GM23338 (cell line): Measurements from ENCODE around the gene CPM.

ENCODE experiments used
- EZH2 ChIP-seq: fragments of 200-600 bp; sonication (generic); IDR thresholded peaks from one replicate; pipeline ENCODE4 v1.8.0; 2017; ENCODE audit warnings: antibody characterized with exemption, mild to moderate bottlenecking, low read depth; ENCODE audit not compliant: unreplicated experiment
- POLR2AphosphoS5 ChIP-seq: IDR thresholded peaks from 2 replicates; pipeline ENCODE4 v1.6.1; 2016; ENCODE audit warnings: antibody characterized with exemption, low read depth
- TF ChIP-seq, protein P1 (sequence below), 2 experiments: fragments of 200-600 bp in 1 of 2; sonication (generic) in 1 of 2; conservative IDR thresholded peaks; 2 replicates each; pipeline versions ENCODE4 v1.5.1 to v1.6.1; 2016 to 2017; ENCODE audit warnings: antibody characterized with exemption in 2 of 2, low read depth in 2 of 2, mild to moderate bottlenecking in 2 of 2, moderate library complexity in 1 of 2
- TF ChIP-seq, protein P2 (sequence below): IDR thresholded peaks from 2 replicates; pipeline ENCODE4 v1.6.1; 2016; ENCODE audit warnings: antibody characterized with exemption
- TF ChIP-seq, protein P3 (sequence below): IDR thresholded peaks from one replicate; pipeline ENCODE4 v1.6.1; 2018; ENCODE audit warnings: antibody characterized with exemption; ENCODE audit not compliant: unreplicated experiment

DNA sequence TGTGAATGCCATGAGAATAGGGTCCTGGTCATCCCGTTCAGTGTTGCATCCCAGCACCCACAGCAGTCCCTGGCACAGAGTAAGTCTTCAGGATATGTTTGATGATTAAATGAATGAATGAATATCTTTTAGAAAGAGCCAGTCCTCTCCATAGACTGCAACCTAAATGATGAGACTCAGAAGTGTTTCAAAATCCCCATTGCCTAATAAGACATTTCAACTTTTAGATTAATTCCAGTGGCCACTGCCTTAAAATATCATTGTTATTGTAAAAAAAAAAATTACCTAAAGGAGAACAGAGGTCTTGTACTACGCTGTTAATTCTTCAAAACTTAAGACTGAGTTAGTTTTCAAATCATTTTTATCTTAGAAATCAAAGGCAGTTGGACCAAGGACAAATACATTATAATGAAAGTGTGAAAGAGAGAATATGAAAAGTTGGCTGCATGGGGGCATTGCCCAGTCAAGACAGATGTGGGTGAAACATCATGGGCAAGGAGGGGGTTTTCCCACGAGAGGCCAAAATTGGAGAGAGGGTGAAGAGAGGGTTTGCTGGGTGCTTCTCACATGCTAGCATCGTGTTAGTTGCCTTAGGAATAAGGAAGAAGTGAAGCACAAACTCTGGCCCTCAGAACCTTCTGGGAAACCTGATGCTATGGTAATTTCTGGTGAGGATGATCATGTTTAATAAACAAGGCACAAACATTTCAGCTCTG is 26.3 kb upstream of the CPM start:
- TF ChIP-seq, protein P1, sequence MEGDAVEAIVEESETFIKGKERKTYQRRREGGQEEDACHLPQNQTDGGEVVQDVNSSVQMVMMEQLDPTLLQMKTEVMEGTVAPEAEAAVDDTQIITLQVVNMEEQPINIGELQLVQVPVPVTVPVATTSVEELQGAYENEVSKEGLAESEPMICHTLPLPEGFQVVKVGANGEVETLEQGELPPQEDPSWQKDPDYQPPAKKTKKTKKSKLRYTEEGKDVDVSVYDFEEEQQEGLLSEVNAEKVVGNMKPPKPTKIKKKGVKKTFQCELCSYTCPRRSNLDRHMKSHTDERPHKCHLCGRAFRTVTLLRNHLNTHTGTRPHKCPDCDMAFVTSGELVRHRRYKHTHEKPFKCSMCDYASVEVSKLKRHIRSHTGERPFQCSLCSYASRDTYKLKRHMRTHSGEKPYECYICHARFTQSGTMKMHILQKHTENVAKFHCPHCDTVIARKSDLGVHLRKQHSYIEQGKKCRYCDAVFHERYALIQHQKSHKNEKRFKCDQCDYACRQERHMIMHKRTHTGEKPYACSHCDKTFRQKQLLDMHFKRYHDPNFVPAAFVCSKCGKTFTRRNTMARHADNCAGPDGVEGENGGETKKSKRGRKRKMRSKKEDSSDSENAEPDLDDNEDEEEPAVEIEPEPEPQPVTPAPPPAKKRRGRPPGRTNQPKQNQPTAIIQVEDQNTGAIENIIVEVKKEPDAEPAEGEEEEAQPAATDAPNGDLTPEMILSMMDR (conservative IDR thresholded peaks at IDR 0.05; ENCODE audit: low read depth in 2 of 2), result no peak
- TF ChIP-seq POLR2AphosphoS5, result no peak
- TF ChIP-seq, protein P2, sequence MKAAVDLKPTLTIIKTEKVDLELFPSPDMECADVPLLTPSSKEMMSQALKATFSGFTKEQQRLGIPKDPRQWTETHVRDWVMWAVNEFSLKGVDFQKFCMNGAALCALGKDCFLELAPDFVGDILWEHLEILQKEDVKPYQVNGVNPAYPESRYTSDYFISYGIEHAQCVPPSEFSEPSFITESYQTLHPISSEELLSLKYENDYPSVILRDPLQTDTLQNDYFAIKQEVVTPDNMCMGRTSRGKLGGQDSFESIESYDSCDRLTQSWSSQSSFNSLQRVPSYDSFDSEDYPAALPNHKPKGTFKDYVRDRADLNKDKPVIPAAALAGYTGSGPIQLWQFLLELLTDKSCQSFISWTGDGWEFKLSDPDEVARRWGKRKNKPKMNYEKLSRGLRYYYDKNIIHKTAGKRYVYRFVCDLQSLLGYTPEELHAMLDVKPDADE, result no peak
- TF ChIP-seq, protein P3, sequence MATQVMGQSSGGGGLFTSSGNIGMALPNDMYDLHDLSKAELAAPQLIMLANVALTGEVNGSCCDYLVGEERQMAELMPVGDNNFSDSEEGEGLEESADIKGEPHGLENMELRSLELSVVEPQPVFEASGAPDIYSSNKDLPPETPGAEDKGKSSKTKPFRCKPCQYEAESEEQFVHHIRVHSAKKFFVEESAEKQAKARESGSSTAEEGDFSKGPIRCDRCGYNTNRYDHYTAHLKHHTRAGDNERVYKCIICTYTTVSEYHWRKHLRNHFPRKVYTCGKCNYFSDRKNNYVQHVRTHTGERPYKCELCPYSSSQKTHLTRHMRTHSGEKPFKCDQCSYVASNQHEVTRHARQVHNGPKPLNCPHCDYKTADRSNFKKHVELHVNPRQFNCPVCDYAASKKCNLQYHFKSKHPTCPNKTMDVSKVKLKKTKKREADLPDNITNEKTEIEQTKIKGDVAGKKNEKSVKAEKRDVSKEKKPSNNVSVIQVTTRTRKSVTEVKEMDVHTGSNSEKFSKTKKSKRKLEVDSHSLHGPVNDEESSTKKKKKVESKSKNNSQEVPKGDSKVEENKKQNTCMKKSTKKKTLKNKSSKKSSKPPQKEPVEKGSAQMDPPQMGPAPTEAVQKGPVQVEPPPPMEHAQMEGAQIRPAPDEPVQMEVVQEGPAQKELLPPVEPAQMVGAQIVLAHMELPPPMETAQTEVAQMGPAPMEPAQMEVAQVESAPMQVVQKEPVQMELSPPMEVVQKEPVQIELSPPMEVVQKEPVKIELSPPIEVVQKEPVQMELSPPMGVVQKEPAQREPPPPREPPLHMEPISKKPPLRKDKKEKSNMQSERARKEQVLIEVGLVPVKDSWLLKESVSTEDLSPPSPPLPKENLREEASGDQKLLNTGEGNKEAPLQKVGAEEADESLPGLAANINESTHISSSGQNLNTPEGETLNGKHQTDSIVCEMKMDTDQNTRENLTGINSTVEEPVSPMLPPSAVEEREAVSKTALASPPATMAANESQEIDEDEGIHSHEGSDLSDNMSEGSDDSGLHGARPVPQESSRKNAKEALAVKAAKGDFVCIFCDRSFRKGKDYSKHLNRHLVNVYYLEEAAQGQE, result no peak
- no peak for TF ChIP-seq EZH2
